HS-27A (cell line): Measurements from ENCODE around the gene CNTNAP5.

Experiments used
- DNase-seq: peaks from one replicate; pipeline ENCODE4 v3.0.0-alpha.2; 2012; ENCODE audit warnings: low read depth, missing footprints

Gene CNTNAP5

GRCh38 chr2:124814968-124815745 lies 790.1 kb downstream of the CNTNAP5 start:
- no peak for DNase-seq

GRCh38 chr2:124816007-124816406 lies 790.9 kb downstream of the CNTNAP5 start:
- DNase-seq: no peak

GRCh38 chr2:124822516-124822915 lies 797.4 kb downstream of the CNTNAP5 start:
- no peak for DNase-seq

GRCh38 chr2:124824441-124824840 lies 799.4 kb downstream of the CNTNAP5 start:
- DNase-seq: no peak

- DNase-seq: no peak
Observed at GRCh38 chr2:124832521-124832920, 807.4 kb downstream of the CNTNAP5 start.

- DNase-seq: no peak
Observed at GRCh38 chr2:124834331-124834730, 809.2 kb downstream of the CNTNAP5 start.

- DNase-seq: no peak
Observed at GRCh38 chr2:124835331-124835730, 810.2 kb downstream of the CNTNAP5 start.

- DNase-seq: no peak
Observed at GRCh38 chr2:124836416-124836815, 811.3 kb downstream of the CNTNAP5 start.

GRCh38 chr2:124837496-124837895 lies 812.4 kb downstream of the CNTNAP5 start:
- DNase-seq: no peak

GRCh38 chr2:124838406-124838805 lies 813.3 kb downstream of the CNTNAP5 start:
- DNase-seq: no peak

GRCh38 chr2:124867247-124867646 lies 842.2 kb downstream of the CNTNAP5 start:
- no peak for DNase-seq

GRCh38 chr2:124874219-124874618 lies 849.1 kb downstream of the CNTNAP5 start:
- no peak for DNase-seq

- no peak for DNase-seq
Observed at GRCh38 chr2:124874676-124875075, 849.6 kb downstream of the CNTNAP5 start.

GRCh38 chr2:124875627-124876244 lies 850.6 kb downstream of the CNTNAP5 start:
- no peak for DNase-seq

- DNase-seq: no peak
Observed at GRCh38 chr2:124877141-124877577, 852.1 kb downstream of the CNTNAP5 start.

- no peak for DNase-seq
Observed at GRCh38 chr2:124879640-124880039, 854.6 kb downstream of the CNTNAP5 start.

- no peak for DNase-seq
Observed at GRCh38 chr2:124880995-124881394, 855.9 kb downstream of the CNTNAP5 start.

GRCh38 chr2:124882423-124882822 lies 857.3 kb downstream of the CNTNAP5 start:
- DNase-seq: no peak

- DNase-seq: no peak
Observed at GRCh38 chr2:124883595-124883994, 858.5 kb downstream of the CNTNAP5 start.

- no peak for DNase-seq
Observed at GRCh38 chr2:124884315-124884714, 859.2 kb downstream of the CNTNAP5 start.

- no peak for DNase-seq
Observed at GRCh38 chr2:124886216-124886615, 861.1 kb downstream of the CNTNAP5 start.

GRCh38 chr2:124887466-124887865 lies 862.4 kb downstream of the CNTNAP5 start:
- no peak for DNase-seq

GRCh38 chr2:124888431-124888830 lies 863.3 kb downstream of the CNTNAP5 start:
- DNase-seq: no peak

GRCh38 chr2:124894199-124894598 lies 869.1 kb downstream of the CNTNAP5 start:
- DNase-seq: no peak
